Ascending aorta (tissue), 2 donors: ENCODE results near the gene ZSCAN23. TPM values are rescaled to one million over a fixed set of nuclear protein-coding genes. Genes with fewer than 3 reads are reported as not detected.
"Not testable (repeated sequence)": the region's sequence is repeated elsewhere in the genome, so short reads cannot be mapped to it uniquely, and the experiment has no call there.

Experiments used
- DNase-seq, 2 donors: peaks; one replicate each; pipeline ENCODE4 v3.0.0-alpha.2; 2019; ENCODE audit warnings: low spot score in 2 of 2
- H3K27ac ChIP-seq, 2 donors: fragments of 200-600 bp; sonication (generic); one replicate each; pipeline ENCODE4 v1.5.1; 2016 to 2017; ENCODE audit warnings: mild to moderate bottlenecking in 1 of 2
- H3K27me3 ChIP-seq: fragments of 200-600 bp; sonication (generic); one replicate; pipeline ENCODE4 v1.5.1; 2017
- H3K36me3 ChIP-seq, 2 donors: fragments of 200-600 bp; sonication (generic); one replicate each; pipeline ENCODE4 v1.5.1; 2016
- H3K4me1 ChIP-seq, 2 donors: fragments of 200-600 bp; sonication (generic); one replicate each; pipeline ENCODE4 v1.5.1; 2016 to 2017; ENCODE audit warnings: mild to moderate bottlenecking in 1 of 2
- H3K4me3 ChIP-seq, 2 donors: fragments of 200-600 bp; sonication (generic); one replicate each; pipeline ENCODE4 v1.5.1; 2016 to 2017; ENCODE audit warnings: mild to moderate bottlenecking in 1 of 2
- H3K9me3 ChIP-seq, 2 donors: fragments of 200-600 bp; sonication (generic); one replicate each; pipeline ENCODE4 v1.5.1; 2016
- CTCF ChIP-seq, 3 experiments: fragments of 200-600 bp in 2 of 3; fragments of 450-650 bp in 1 of 3; sonication (generic) in 2 of 3; IDR thresholded peaks; one replicate each; pipeline ENCODE4 v1.5.1; 2016 to 2019; ENCODE audit warnings: antibody characterized with exemption in 3 of 3, mild to moderate bottlenecking in 1 of 3, moderate library complexity in 1 of 3
- intact Hi-C: fragments of 100-400 bp; cut with DNase I; formaldehyde crosslinking; loops from one replicate; pipeline ENCODE4 v1.15.1; 2023
- total RNA-seq: library from RNA; depleted of rRNA; stranded (reverse); fragments of >200 nt; gene quantifications from one replicate; pipeline ENCODE4 v1.1.0, GENCODE V29; 2016

Gene ZSCAN23
- total RNA-seq, 1 donor from 2014 or later, result not detected

GRCh38 chr6:28408076-28408802 is 35.1 kb downstream of the ZSCAN23 start:
- intact Hi-C loops, result no loop called here
- no peak for TF ChIP-seq CTCF (IDR thresholded peaks at IDR 0.05)

GRCh38 chr6:28407401-28407800 is 35.9 kb downstream of the ZSCAN23 start:
- Histone ChIP-seq H3K4me3 (no peak overlapping the region), H3K4me1 (no peaks in the 10 kb centered on the region), H3K27ac (no peak overlapping the region), H3K27me3 (no peaks in the 10 kb centered on the region), H3K9me3 (no peaks in the 10 kb centered on the region), H3K36me3 (no peaks in the 10 kb centered on the region)
- TF ChIP-seq CTCF (IDR thresholded peaks at IDR 0.05), result no peak
- intact Hi-C loops, result no loop called here
- DNase-seq, result no peak

More at GRCh38 chr6:28408076-28408802, 35.1 kb downstream of the ZSCAN23 start:
- Histone ChIP-seq H3K9me3 (no peaks in the 10 kb centered on the region), H3K27ac (no peak overlapping the region), H3K27me3 (no peaks in the 10 kb centered on the region), H3K4me1 (no peaks in the 10 kb centered on the region), H3K4me3 (no peak overlapping the region), H3K36me3 (no peaks in the 10 kb centered on the region)
- no peak for DNase-seq

- H3K9me3 ChIP-seq, H3K27me3 ChIP-seq, H3K27ac ChIP-seq, DNase-seq, H3K36me3 ChIP-seq, intact Hi-C loops, H3K4me1 ChIP-seq, H3K4me3 ChIP-seq: not testable (repeated sequence)
Observed at GRCh38 chr6:28403923-28404322, 39.4 kb downstream of the ZSCAN23 start.

- H3K27ac ChIP-seq, result no peak overlapping the region
- H3K4me1 ChIP-seq, result peaks cover 0 to 7% of the 10 kb centered on the region in 2 donors
- peaks cover 0 to 2% of the 10 kb centered on the region in 2 donors for H3K36me3 ChIP-seq
- TF ChIP-seq CTCF (IDR thresholded peaks at IDR 0.05), result no peak
- no peak for DNase-seq
- H3K27me3 ChIP-seq, result no peaks in the 10 kb centered on the region
- H3K4me3 ChIP-seq, result no peak overlapping the region
- H3K9me3 ChIP-seq, result no peaks in the 10 kb centered on the region
- intact Hi-C loops, result no loop called here
Observed at GRCh38 chr6:28402197-28402596, 41.1 kb downstream of the ZSCAN23 start.

GRCh38 chr6:28401172-28401571 is 42.1 kb downstream of the ZSCAN23 start:
- Histone ChIP-seq H3K27me3 (no peaks in the 10 kb centered on the region), H3K27ac (no peak overlapping the region), H3K36me3 (peaks cover 2 to 6% of the 10 kb centered on the region in 2 donors), H3K4me1 (peaks cover 0 to 13% of the 10 kb centered on the region in 2 donors), H3K9me3 (no peaks in the 10 kb centered on the region), H3K4me3 (no peak overlapping the region)
- no peak for DNase-seq
- no peak for TF ChIP-seq CTCF (IDR thresholded peaks at IDR 0.05)
- intact Hi-C loops, result loop anchor here (2.0 kb wide), 1 partner anchor 42 kb away; the partner anchor contains the start of gene ZSCAN23

- Histone ChIP-seq H3K27ac (peak overlapping the region in 1 of 2 donors; percentile 59), H3K4me1 (peaks cover 0 to 13% of the 10 kb centered on the region in 2 donors), H3K36me3 (peaks cover 2 to 12% of the 10 kb centered on the region in 2 donors), H3K9me3 (no peaks in the 10 kb centered on the region), H3K27me3 (no peaks in the 10 kb centered on the region), H3K4me3 (peak overlapping the region; percentile 76 to 84)
- TF ChIP-seq CTCF (IDR thresholded peaks at IDR 0.05), result no peak
- peak in 1 of 2 donors; percentile 65 for DNase-seq
- intact Hi-C loops, result loop anchor here (2.0 kb wide), 1 partner anchor 43 kb away; the partner anchor contains the start of gene ZSCAN23
Observed at GRCh38 chr6:28400122-28400451, 43.2 kb downstream of the ZSCAN23 start.
